Coronary artery (tissue), 2 donors: ENCODE data around the gene LIG3.

Experiments used
- DNase-seq: peaks from one replicate; pipeline ENCODE4 v3.0.0-alpha.2; 2017; ENCODE audit warnings: low spot score
- H3K27ac ChIP-seq, 2 donors: fragments of 200-600 bp; sonication (generic); one replicate each; pipeline ENCODE4 v1.5.1; 2016 to 2019
- H3K4me3 ChIP-seq: fragments of 200-600 bp; sonication (generic); 2 replicates; pipeline ENCODE4 v1.5.1; 2016; ENCODE audit warnings: mild to moderate bottlenecking, moderate library complexity
- CTCF ChIP-seq: fragments of 200-600 bp; sonication (generic); IDR thresholded peaks from one replicate; pipeline ENCODE4 v1.5.1; 2019; ENCODE audit warnings: antibody characterized with exemption

The LIG3 gene

GRCh38 chr17:35051579-35052240 lies 71.4 kb downstream of the LIG3 start:
- Histone ChIP-seq H3K4me3 (no peak overlapping the region), H3K27ac (peak overlapping the region; percentile 22 to 38)
- no peak for DNase-seq

GRCh38 chr17:35052241-35052610 lies 71.9 kb downstream of the LIG3 start:
- no peak for TF ChIP-seq CTCF
- DNase-seq, result no peak
- H3K27ac ChIP-seq, result peak overlapping the region in 1 of 2 donors; percentile 38
- no peak overlapping the region for H3K4me3 ChIP-seq

More at GRCh38 chr17:35051579-35052240, 71.4 kb downstream of the LIG3 start:
- no peak for TF ChIP-seq CTCF

DNA sequence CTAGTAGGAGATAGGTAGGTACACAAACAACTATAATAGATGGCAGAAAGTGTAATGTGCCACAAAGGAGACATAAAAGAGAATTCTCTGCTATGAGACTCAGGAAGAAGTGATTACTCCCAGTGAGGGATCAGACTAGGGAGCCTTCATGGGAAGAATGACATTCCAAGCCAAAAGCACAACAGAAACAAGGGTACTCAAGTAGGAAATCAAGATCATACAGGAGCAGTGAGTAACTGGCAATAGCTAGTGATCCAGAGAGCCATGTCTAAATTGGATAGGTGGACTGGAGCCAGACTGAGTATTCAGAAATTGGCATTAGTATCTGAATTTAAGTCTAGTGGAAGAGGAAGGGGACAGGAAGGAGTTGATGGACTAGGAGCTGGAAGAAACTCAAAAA lies 72.5 kb downstream of the LIG3 start:
- no peak for TF ChIP-seq CTCF
- H3K4me3 ChIP-seq, result no peak overlapping the region
- no peak for DNase-seq
- H3K27ac ChIP-seq, result no peak overlapping the region

DNA sequence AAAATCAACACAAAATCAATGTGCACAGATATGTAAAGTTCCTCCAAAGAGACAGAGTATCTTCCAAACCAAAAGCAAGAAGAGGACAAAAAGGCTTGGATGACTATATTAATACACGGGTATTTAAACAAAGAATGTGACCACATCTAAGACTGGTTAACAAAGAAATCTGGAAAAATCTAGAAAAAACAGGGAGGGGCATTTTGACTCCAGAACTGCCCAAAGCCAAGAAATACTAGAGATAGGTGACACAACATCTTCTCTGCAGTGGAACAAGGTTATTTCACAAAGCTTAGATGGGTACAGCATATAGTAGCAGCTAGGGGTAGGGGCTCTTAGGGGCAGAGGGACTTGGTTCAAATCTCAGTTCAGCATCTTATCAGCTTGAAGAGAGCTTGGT lies 72.9 kb downstream of the LIG3 start:
- no peak overlapping the region for H3K27ac ChIP-seq
- no peak for DNase-seq
- no peak overlapping the region for H3K4me3 ChIP-seq
- no peak for TF ChIP-seq CTCF

DNA sequence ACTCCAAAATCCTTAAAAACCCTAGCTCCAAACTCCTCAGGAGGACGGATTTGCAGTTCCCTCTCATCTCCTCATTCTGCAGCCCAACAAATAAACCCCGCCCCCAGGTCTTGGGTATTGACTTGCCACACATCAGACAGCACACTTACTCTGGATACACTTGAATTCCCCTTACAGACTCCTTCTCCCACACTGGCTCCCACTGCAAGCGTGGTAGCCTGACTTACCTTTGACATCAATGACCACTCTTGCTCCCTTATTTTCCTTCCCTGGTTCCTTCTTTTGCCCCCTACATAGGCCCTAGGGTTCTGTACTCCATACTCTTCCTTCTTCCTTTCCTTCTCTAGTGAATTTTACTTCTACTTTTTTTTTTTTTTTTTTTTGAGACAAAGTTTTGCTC lies 75.7 kb downstream of the LIG3 start:
- no peak for DNase-seq
- no peak overlapping the region for H3K27ac ChIP-seq
- no peak for TF ChIP-seq CTCF
- no peak overlapping the region for H3K4me3 ChIP-seq

- no peak for DNase-seq
- Histone ChIP-seq H3K27ac (no peak overlapping the region), H3K4me3 (no peak overlapping the region)
- no peak for TF ChIP-seq CTCF
These were observed 77.1 kb downstream of the LIG3 start for GRCh38 chr17:35057332-35057915.
